ENCODE results near the gene RDH11. TPM values are rescaled to one million over a fixed set of nuclear protein-coding genes. Genes with fewer than 3 reads are reported as not detected.

The RDH11 gene
- total RNA-seq, 2 experiments from 2014 or later = 13.6 to 14.2 TPM

DNA sequence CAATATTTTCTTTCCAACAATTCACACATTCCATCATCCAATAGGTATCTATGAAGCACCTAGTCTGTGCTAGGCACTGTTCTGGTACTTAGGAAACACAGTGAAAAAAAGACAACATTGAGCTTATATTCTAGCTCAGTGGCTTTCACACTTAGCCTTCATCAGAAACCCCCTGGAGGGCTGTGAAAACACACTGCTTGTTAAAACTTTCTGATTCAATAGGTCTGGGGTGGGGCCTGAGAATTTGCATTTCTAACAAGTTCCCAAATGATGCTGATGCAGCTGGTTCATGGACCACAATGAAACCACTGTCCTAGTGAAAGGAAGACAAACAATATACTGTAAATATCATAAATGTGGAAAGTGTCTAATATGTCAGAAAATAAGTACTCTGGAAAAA is 27.0 kb downstream of the RDH11 start:
- Histone ChIP-seq H3K36me3 (ENCODE audit: insufficient read depth, low read length) (no peaks in the 10 kb centered on the region), H3K9me3 (ENCODE audit: control insufficient read depth in 1 of 2, insufficient read depth in 1 of 2, low read length in 2 of 2) (no peaks in the 10 kb centered on the region), H3K27me3 (ENCODE audit: control insufficient read depth in 1 of 2, insufficient read depth in 2 of 2, low read length in 2 of 2) (no peaks in the 10 kb centered on the region), H3K4me1 (ENCODE audit: insufficient read depth, low read length) (peaks cover 36% of the 10 kb centered on the region), H3K4me3 (ENCODE audit: low read length) (no peak overlapping the region), H3K27ac (ENCODE audit: low read depth in 1 of 2, low read length in 2 of 2) (no peak overlapping the region)
- TF ChIP-seq, protein P1, sequence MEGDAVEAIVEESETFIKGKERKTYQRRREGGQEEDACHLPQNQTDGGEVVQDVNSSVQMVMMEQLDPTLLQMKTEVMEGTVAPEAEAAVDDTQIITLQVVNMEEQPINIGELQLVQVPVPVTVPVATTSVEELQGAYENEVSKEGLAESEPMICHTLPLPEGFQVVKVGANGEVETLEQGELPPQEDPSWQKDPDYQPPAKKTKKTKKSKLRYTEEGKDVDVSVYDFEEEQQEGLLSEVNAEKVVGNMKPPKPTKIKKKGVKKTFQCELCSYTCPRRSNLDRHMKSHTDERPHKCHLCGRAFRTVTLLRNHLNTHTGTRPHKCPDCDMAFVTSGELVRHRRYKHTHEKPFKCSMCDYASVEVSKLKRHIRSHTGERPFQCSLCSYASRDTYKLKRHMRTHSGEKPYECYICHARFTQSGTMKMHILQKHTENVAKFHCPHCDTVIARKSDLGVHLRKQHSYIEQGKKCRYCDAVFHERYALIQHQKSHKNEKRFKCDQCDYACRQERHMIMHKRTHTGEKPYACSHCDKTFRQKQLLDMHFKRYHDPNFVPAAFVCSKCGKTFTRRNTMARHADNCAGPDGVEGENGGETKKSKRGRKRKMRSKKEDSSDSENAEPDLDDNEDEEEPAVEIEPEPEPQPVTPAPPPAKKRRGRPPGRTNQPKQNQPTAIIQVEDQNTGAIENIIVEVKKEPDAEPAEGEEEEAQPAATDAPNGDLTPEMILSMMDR (IDR thresholded peaks at IDR 0.05) = no peak
- ChIA-PET POLR2A (interaction anchor here (0.9 kb wide), 1 partner anchor 69 kb away, joined by 4 read pairs; the partner anchor contains the start of gene PIGH), CTCF (interaction anchor here (0.8 to 2.4 kb wide), 2 partner anchors 50 to 97 kb away, joined by 3 to 6 read pairs; no protein-coding TSS in a partner anchor)
- DNase-seq = peak in 3 of 14 experiments; percentile 21 to 38 (median 27)
- Mint-ChIP-seq H3K4me3 (no peak overlapping the region), H3K27me3 (no peaks in the 10 kb centered on the region), H3K36me3 (ENCODE audit: low read depth) (no peaks in the 10 kb centered on the region), H3K4me1 (ENCODE audit: low read depth) (peaks cover 72% of the 10 kb centered on the region), H3K9me3 (no peaks in the 10 kb centered on the region), H3K27ac (peak overlapping the region; percentile 61)
- intact Hi-C loops (cut with DNase I, micrococcal nuclease) = loop anchor here (5.0 kb wide), 4 partner anchors 34 to 241 kb away; partner anchors contain the start of genes PIGH (in 1 of the 2) and RDH12 (in 1 of the 2)
- ATAC-seq (ENCODE audit: poor library complexity) = no peak

DNA sequence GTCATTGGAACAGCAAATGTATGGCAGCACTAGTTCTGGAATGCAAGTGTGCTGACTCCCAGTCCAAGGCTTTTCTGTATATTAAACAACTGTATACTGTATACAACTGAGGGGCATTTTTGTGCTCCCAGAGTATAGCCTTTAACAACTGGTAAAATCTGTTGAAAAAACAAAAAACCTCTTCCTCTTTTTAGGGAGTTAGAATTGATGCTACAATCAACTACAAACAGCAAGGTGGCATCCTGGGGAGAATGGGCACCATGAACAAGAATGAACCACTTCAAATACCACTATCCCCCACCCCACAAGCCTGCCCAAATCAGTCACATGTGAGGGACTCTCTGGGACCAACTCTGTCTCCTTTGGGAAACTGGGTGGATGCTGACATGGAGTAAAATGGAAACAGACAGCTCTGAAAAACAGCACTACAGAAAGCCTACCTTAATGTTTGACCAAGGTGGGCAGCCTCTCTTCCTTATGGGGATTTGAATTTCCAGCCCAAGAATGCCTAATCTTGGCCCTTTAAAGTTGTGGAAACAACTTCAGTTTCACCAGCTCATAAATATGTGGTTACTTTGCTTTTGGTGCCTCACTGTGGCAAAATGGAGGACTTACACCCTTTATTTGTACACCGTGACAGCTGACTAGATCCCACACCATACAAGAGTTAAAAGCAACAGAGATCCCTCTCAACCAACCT is 28.7 kb downstream of the RDH11 start:
- TF ChIP-seq, protein P1 (IDR thresholded peaks at IDR 0.05) = peak; percentile 67
- H3K36me3 ChIP-seq (ENCODE audit: insufficient read depth, low read length) = no peaks in the 10 kb centered on the region
- no peaks in the 10 kb centered on the region for H3K9me3 ChIP-seq (ENCODE audit: control insufficient read depth in 1 of 2, insufficient read depth in 1 of 2, low read length in 2 of 2)
- Mint-ChIP-seq H3K9me3 (no peaks in the 10 kb centered on the region), H3K4me3 (no peak overlapping the region), H3K36me3 (ENCODE audit: low read depth) (peaks cover 8% of the 10 kb centered on the region), H3K4me1 (ENCODE audit: low read depth) (peaks cover 63% of the 10 kb centered on the region), H3K27ac (peak overlapping the region; percentile 54), H3K27me3 (no peaks in the 10 kb centered on the region)
- ChIA-PET CTCF (interaction anchor here (0.6 to 1.4 kb wide), 14 partner anchors 12 to 1972 kb away, joined by 3 to 15 read pairs (median 4); partner anchors contain the start of genes ARG2 and PIGH), POLR2A (interaction anchor here (1.0 to 1.2 kb wide), 3 partner anchors 44 to 67 kb away, joined by 3 to 7 read pairs (median 6); partner anchors contain the start of genes ARG2 and PIGH)
- DNase-seq = peak in 9 of 14 experiments; percentile 2 to 78 (median 19)
- peak; percentile 94 for ATAC-seq (ENCODE audit: poor library complexity)
- no peak overlapping the region for H3K4me3 ChIP-seq (ENCODE audit: low read length)
- H3K4me1 ChIP-seq (ENCODE audit: insufficient read depth, low read length) = peaks cover 19% of the 10 kb centered on the region
- no peak overlapping the region for H3K27ac ChIP-seq (ENCODE audit: low read depth in 1 of 2, low read length in 2 of 2)
- no peaks in the 10 kb centered on the region for H3K27me3 ChIP-seq (ENCODE audit: control insufficient read depth in 1 of 2, insufficient read depth in 2 of 2, low read length in 2 of 2)
- intact Hi-C loops (cut with DNase I, micrococcal nuclease) = loop anchor here (1.0 to 5.0 kb wide), 9 partner anchors 35 to 240 kb away; partner anchors contain the start of genes ARG2 (in 1 of the 2), PIGH (in 1 of the 2) and RDH12 (in 1 of the 2)

DNA sequence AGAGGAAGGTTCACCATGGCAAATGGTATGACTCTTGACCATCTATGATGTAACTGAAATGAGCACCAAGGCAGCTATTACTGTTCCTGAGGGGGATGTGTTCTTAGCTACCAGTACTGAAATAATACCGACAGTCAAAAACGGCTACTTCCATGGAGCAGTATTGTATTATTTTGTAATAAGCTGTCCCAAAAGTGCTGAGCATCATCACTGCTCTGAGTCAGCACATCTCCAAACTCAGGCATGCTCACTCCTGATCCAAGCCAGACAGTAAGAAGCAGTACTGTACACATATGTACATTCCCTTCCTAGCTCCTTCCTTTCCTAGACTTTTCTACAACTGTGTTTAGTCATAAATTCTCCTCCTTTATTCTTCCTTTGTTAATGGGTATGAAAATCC is 29.7 kb downstream of the RDH11 start:
- DNase-seq (no peak), ATAC-seq (ENCODE audit: poor library complexity) (no peak)
- no peaks in the 10 kb centered on the region for H3K27me3 ChIP-seq (ENCODE audit: control insufficient read depth in 1 of 2, insufficient read depth in 2 of 2, low read length in 2 of 2)
- POLR2A ChIA-PET = no interaction called here
- peaks cover 9% of the 10 kb centered on the region for H3K36me3 Mint-ChIP-seq (ENCODE audit: low read depth)
- no peaks in the 10 kb centered on the region for H3K27me3 Mint-ChIP-seq
- peaks cover 15% of the 10 kb centered on the region for H3K4me1 ChIP-seq (ENCODE audit: insufficient read depth, low read length)
- TF ChIP-seq, protein P1 (IDR thresholded peaks at IDR 0.05) = no peak
- peaks cover 55% of the 10 kb centered on the region for H3K4me1 Mint-ChIP-seq (ENCODE audit: low read depth)
- H3K36me3 ChIP-seq (ENCODE audit: insufficient read depth, low read length) = peaks cover 1% of the 10 kb centered on the region
- H3K9me3 Mint-ChIP-seq = no peaks in the 10 kb centered on the region
- intact Hi-C loops (cut with DNase I, micrococcal nuclease) = loop anchor here (2.0 to 5.0 kb wide), 6 partner anchors 36 to 239 kb away; partner anchors contain the start of genes ARG2 (in 1 of the 2), PIGH (in 1 of the 2) and RDH12 (in 1 of the 2)
- H3K4me3 Mint-ChIP-seq = no peak overlapping the region
- peak overlapping the region; percentile 54 for H3K27ac Mint-ChIP-seq
- CTCF ChIA-PET = interaction anchor here (0.6 to 1.2 kb wide), 4 partner anchors 8 to 82 kb away, joined by 3 to 6 read pairs (median 3); partner anchors contain the start of genes ARG2 and PIGH
- H3K9me3 ChIP-seq (ENCODE audit: control insufficient read depth in 1 of 2, insufficient read depth in 1 of 2, low read length in 2 of 2) = no peaks in the 10 kb centered on the region
- no peak overlapping the region for H3K4me3 ChIP-seq (ENCODE audit: low read length)
- no peak overlapping the region for H3K27ac ChIP-seq (ENCODE audit: low read depth in 1 of 2, low read length in 2 of 2)
